ENCODE data around the gene TGM3.

The TGM3 gene

GRCh38 chr20:2331901-2332565 is 36.2 kb downstream of the TGM3 start:
- TF ChIP-seq, protein P1, sequence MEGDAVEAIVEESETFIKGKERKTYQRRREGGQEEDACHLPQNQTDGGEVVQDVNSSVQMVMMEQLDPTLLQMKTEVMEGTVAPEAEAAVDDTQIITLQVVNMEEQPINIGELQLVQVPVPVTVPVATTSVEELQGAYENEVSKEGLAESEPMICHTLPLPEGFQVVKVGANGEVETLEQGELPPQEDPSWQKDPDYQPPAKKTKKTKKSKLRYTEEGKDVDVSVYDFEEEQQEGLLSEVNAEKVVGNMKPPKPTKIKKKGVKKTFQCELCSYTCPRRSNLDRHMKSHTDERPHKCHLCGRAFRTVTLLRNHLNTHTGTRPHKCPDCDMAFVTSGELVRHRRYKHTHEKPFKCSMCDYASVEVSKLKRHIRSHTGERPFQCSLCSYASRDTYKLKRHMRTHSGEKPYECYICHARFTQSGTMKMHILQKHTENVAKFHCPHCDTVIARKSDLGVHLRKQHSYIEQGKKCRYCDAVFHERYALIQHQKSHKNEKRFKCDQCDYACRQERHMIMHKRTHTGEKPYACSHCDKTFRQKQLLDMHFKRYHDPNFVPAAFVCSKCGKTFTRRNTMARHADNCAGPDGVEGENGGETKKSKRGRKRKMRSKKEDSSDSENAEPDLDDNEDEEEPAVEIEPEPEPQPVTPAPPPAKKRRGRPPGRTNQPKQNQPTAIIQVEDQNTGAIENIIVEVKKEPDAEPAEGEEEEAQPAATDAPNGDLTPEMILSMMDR (IDR thresholded peaks at IDR 0.05; ENCODE audit: control insufficient read depth, extremely low read depth, insufficient read depth) = no peak
- H3K4me3 ChIP-seq (ENCODE audit: low read depth, low read length) = no peak overlapping the region
- no peak for DNase-seq (ENCODE audit: low read depth)

GRCh38 chr20:2332711-2333110 is 36.9 kb downstream of the TGM3 start:
- TF ChIP-seq, protein P1 (IDR thresholded peaks at IDR 0.05; ENCODE audit: control insufficient read depth, extremely low read depth, insufficient read depth) = no peak
- no peak overlapping the region for H3K4me3 ChIP-seq (ENCODE audit: low read depth, low read length)
- DNase-seq (ENCODE audit: low read depth) = no peak

- no peak for DNase-seq (ENCODE audit: low read depth)
- H3K4me3 ChIP-seq (ENCODE audit: low read depth, low read length) = no peak overlapping the region
- TF ChIP-seq, protein P1 (IDR thresholded peaks at IDR 0.05; ENCODE audit: control insufficient read depth, extremely low read depth, insufficient read depth) = no peak
Measured at GRCh38 chr20:2333821-2334220, 38.0 kb downstream of the TGM3 start.

GRCh38 chr20:2335096-2335870 is 39.5 kb downstream of the TGM3 start:
- DNase-seq (ENCODE audit: low read depth) = no peak
- no peak overlapping the region for H3K4me3 ChIP-seq (ENCODE audit: low read depth, low read length)
- TF ChIP-seq, protein P1 (IDR thresholded peaks at IDR 0.05; ENCODE audit: control insufficient read depth, extremely low read depth, insufficient read depth) = no peak

GRCh38 chr20:2336471-2336870 is 40.7 kb downstream of the TGM3 start:
- TF ChIP-seq, protein P1 (IDR thresholded peaks at IDR 0.05; ENCODE audit: control insufficient read depth, extremely low read depth, insufficient read depth) = no peak
- DNase-seq (ENCODE audit: low read depth) = no peak
- H3K4me3 ChIP-seq (ENCODE audit: low read depth, low read length) = no peak overlapping the region

DNA sequence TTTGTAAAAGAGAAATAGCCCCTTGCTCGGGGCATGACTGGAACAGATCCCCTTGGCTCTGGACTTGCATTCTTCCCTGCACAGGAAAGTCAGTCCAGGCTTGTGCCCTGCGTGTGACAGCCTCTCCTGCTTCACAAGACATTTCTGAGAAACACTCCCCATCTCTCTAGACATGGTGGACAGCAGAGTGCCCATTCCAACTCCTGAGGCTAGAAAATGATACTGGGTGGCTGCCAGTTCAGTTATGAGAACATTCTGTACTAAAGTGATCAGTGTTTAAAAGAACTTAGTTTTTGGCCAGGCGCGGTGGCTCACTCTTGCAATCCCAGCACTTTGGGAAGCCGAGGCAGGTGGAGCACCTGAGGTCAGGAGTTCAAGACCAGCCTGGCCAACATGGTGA is 41.3 kb downstream of the TGM3 start:
- TF ChIP-seq, protein P1 (IDR thresholded peaks at IDR 0.05; ENCODE audit: control insufficient read depth, extremely low read depth, insufficient read depth) = no peak
- H3K4me3 ChIP-seq (ENCODE audit: low read depth, low read length) = no peak overlapping the region
- DNase-seq (ENCODE audit: low read depth) = no peak

Measured in LNCaP clone FGC (cell line).